Ureter (tissue), 1 donor: ENCODE results near the gene CDH1. TPM values are rescaled to one million over a fixed set of nuclear protein-coding genes. Genes with fewer than 3 reads are reported as not detected.
"Not testable (repeated sequence)": the region's sequence is repeated elsewhere in the genome, so short reads cannot be mapped to it uniquely, and the experiment has no call there.

Experiments
- DNase-seq: peaks from one replicate; pipeline ENCODE4 v3.0.0-alpha.2; 2020; ENCODE audit warnings: low spot score
- total RNA-seq: library from RNA; stranded (reverse); gene quantifications from one replicate; pipeline ENCODE4 v1.2.4, GENCODE V29; 2023
- donor health status: DM: yes; HTN: yes; CAD: no.

The CDH1 gene
- total RNA-seq, 1 donor from 2014 or later = 428 TPM

GRCh38 chr16:68762996-68763756, 26.1 kb downstream of the CDH1 start:
- DNase-seq = no peak

GRCh38 chr16:68764862-68765261, 27.8 kb downstream of the CDH1 start:
- DNase-seq = no peak

GRCh38 chr16:68767581-68767980, 30.5 kb downstream of the CDH1 start:
- DNase-seq = no peak

- DNase-seq = no peak
These were observed 31.1 kb downstream of the CDH1 start for GRCh38 chr16:68768175-68768574.

- no peak for DNase-seq
These were observed 31.7 kb downstream of the CDH1 start for GRCh38 chr16:68768771-68769170.

- no peak for DNase-seq
These were observed 33.6 kb downstream of the CDH1 start for GRCh38 chr16:68770671-68771070.

GRCh38 chr16:68772030-68772681, 35.1 kb downstream of the CDH1 start:
- DNase-seq = no peak

GRCh38 chr16:68772871-68773270, 35.8 kb downstream of the CDH1 start:
- no peak for DNase-seq

- DNase-seq = no peak
These were observed 38.0 kb downstream of the CDH1 start for GRCh38 chr16:68774982-68775634.

- no peak for DNase-seq
These were observed 39.9 kb downstream of the CDH1 start for GRCh38 chr16:68776821-68777485.

GRCh38 chr16:68778551-68779231, 41.6 kb downstream of the CDH1 start:
- DNase-seq = peak; percentile 48

GRCh38 chr16:68779891-68780290, 42.8 kb downstream of the CDH1 start:
- DNase-seq = no peak

GRCh38 chr16:68781784-68782183, 44.7 kb downstream of the CDH1 start:
- no peak for DNase-seq

GRCh38 chr16:68782198-68783174, 45.4 kb downstream of the CDH1 start:
- DNase-seq = no peak

GRCh38 chr16:68784226-68784625, 47.1 kb downstream of the CDH1 start:
- DNase-seq = no peak

GRCh38 chr16:68784721-68785120, 47.6 kb downstream of the CDH1 start:
- no peak for DNase-seq

GRCh38 chr16:68785715-68786114, 48.6 kb downstream of the CDH1 start:
- no peak for DNase-seq

GRCh38 chr16:68786685-68787418, 49.8 kb downstream of the CDH1 start:
- no peak for DNase-seq

GRCh38 chr16:68787419-68787807, 50.3 kb downstream of the CDH1 start:
- DNase-seq = not testable (repeated sequence)
